Left ventricle myocardium inferior (tissue), 1 donor: ENCODE measurements around the gene SLC25A13. TPM values are rescaled to one million over a fixed set of nuclear protein-coding genes. Genes with fewer than 3 reads are reported as not detected.
A peak's percentile ranks its signal among the peaks of the same experiment; 100 is the strongest.

Source experiments
- DNase-seq: peaks from one replicate; pipeline ENCODE4 v3.0.0-alpha.2; 2020
- H3K27ac ChIP-seq: fragments of 200-600 bp; replicated peaks from 2 replicates; pipeline ENCODE4 v1.8.0; 2021
- H3K27me3 ChIP-seq: fragments of 200-600 bp; 2 replicates; pipeline ENCODE4 v1.8.0; 2021; ENCODE audit warnings: low read depth
- H3K36me3 ChIP-seq: fragments of 200-600 bp; 2 replicates; pipeline ENCODE4 v1.8.0; 2021
- H3K4me1 ChIP-seq: fragments of 200-600 bp; 2 replicates; pipeline ENCODE4 v1.8.0; 2021
- H3K4me3 ChIP-seq: fragments of 200-600 bp; 2 replicates; pipeline ENCODE4 v1.8.0; 2021; ENCODE audit warnings: mild to moderate bottlenecking, moderate library complexity
- H3K9me3 ChIP-seq: fragments of 200-600 bp; replicated peaks from 2 replicates; pipeline ENCODE4 v1.8.0; 2021
- CTCF ChIP-seq: fragments of 200-600 bp; IDR thresholded peaks from 2 replicates; pipeline ENCODE4 v1.8.0; 2021; ENCODE audit warnings: antibody characterized with exemption, mild to moderate bottlenecking, borderline replicate concordance
- intact Hi-C: fragments of 100-400 bp; cut with micrococcal nuclease; formaldehyde crosslinking; loops from one replicate; pipeline ENCODE4 v1.11.0; 2022
- total RNA-seq: library from RNA; stranded (reverse); fragmentation: NEBNext Ultra II Directional; extraction: Animal tissue kit (Norgen Biotek cat#: 25700); gene quantifications from one replicate; pipeline ENCODE4 v1.2.1, GENCODE V29; 2021
- donor health status: DM: no; HTN: yes; CAD: no; lungs with severe emphysema.

SLC25A13 gene
- total RNA-seq, 1 donor from 2014 or later = 9.1 TPM

- peaks cover 2% of the 10 kb centered on the region for H3K4me1 ChIP-seq
- no peak for DNase-seq
- no peaks in the 10 kb centered on the region for H3K9me3 ChIP-seq
- H3K4me3 ChIP-seq = no peak overlapping the region
- intact Hi-C loops = no loop called here
- H3K36me3 ChIP-seq = peaks cover 17% of the 10 kb centered on the region
- H3K27me3 ChIP-seq = no peaks in the 10 kb centered on the region
- no peak for TF ChIP-seq CTCF
- H3K27ac ChIP-seq = no peak overlapping the region
Observed at GRCh38 chr7:96225251-96225650, 96.6 kb downstream of the SLC25A13 start.

DNA sequence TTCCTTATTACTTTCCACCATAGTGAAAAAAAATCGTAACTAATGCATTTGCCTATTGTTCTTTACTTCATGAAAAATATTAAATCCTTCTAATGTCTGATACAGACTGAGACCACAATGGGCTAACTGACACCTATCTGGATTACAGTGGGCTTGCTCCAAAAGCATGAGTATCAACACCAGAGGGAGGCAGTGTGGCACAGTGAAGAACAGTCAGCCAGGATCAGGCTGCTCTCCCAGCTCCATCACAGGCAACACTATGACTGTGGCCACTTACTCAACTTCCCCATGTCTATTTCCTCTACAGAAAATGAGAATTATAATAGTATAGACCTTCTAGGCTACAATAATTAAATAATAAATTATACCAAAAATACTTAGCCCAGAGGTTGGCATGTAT lies 97.2 kb downstream of the SLC25A13 start:
- peak; percentile 39 for TF ChIP-seq CTCF
- Histone ChIP-seq H3K9me3 (no peaks in the 10 kb centered on the region), H3K4me1 (peaks cover 7% of the 10 kb centered on the region), H3K4me3 (no peak overlapping the region), H3K27me3 (no peaks in the 10 kb centered on the region), H3K36me3 (peaks cover 17% of the 10 kb centered on the region), H3K27ac (no peak overlapping the region)
- intact Hi-C loops = no loop called here
- DNase-seq = no peak

DNA sequence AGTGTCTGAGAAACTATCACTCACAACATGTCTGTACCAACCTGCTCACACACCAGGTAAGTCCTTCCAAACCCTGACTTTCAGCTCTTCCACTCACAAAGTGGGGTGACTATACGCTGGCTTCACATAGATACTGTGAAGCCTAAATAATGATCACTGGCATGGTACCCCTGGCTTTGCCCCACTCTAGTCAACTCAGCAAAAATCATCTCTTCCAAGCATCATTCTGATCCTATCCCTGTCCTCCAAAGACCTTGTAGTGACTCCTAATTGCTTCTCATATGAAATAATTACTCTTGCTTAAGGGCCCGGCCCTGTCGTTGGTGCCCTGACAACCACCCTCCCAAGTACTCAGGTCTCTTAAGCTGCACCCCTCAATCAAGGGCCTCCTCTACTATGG lies 97.8 kb downstream of the SLC25A13 start:
- no peak for TF ChIP-seq CTCF
- Histone ChIP-seq H3K36me3 (peaks cover 12% of the 10 kb centered on the region), H3K4me1 (peaks cover 12% of the 10 kb centered on the region), H3K27ac (no peak overlapping the region), H3K4me3 (no peak overlapping the region), H3K9me3 (no peaks in the 10 kb centered on the region), H3K27me3 (no peaks in the 10 kb centered on the region)
- intact Hi-C loops = no loop called here
- DNase-seq = no peak

GRCh38 chr7:96221888-96222287 lies 100.0 kb downstream of the SLC25A13 start:
- no peaks in the 10 kb centered on the region for H3K27me3 ChIP-seq
- H3K27ac ChIP-seq = no peak overlapping the region
- no peak for DNase-seq
- peaks cover 13% of the 10 kb centered on the region for H3K4me1 ChIP-seq
- H3K4me3 ChIP-seq = no peak overlapping the region
- no peaks in the 10 kb centered on the region for H3K36me3 ChIP-seq
- H3K9me3 ChIP-seq = no peaks in the 10 kb centered on the region
- TF ChIP-seq CTCF = no peak
- intact Hi-C loops = no loop called here

GRCh38 chr7:96219378-96220130 lies 102.3 kb downstream of the SLC25A13 start:
- peak overlapping the region; percentile 52 for H3K27ac ChIP-seq
- peaks cover 6% of the 10 kb centered on the region for H3K9me3 ChIP-seq
- intact Hi-C loops = no loop called here
- DNase-seq = no peak
- no peak for TF ChIP-seq CTCF
- H3K4me1 ChIP-seq = peaks cover 13% of the 10 kb centered on the region
- no peaks in the 10 kb centered on the region for H3K36me3 ChIP-seq
- no peak overlapping the region for H3K4me3 ChIP-seq
- no peaks in the 10 kb centered on the region for H3K27me3 ChIP-seq
